OCI-LY7 (cell line): Measurements from ENCODE around the gene SCGB1D1. TPM values are rescaled to one million over a fixed set of nuclear protein-coding genes. Genes with fewer than 3 reads are reported as not detected.

Experiments used
- BruUV-seq: library from RNA; stranded (reverse); fragments of 400-500 nt; replicated peaks from 2 replicates; lab custom pipeline; 2021; lab: Mats Ljungman, UMichigan
- CTCF ChIA-PET: fragments of 300-600 bp; sonication (Branson Sonifier 250); formaldehyde crosslinking; loops from one replicate; lab custom pipeline; 2022; ENCODE audit warnings: antibody characterized with exemption; ENCODE audit not compliant: unreplicated experiment; lab: Charles Lee
- POLR2A ChIA-PET: fragments of 300-600 bp; sonication (Branson Sonifier 250); formaldehyde crosslinking; loops from one replicate; lab custom pipeline; 2022; ENCODE audit warnings: antibody characterized with exemption; lab: Charles Lee
- DNase-seq: peaks from one replicate; pipeline ENCODE4 v3.0.0-alpha.2; 2015; ENCODE audit warnings: low spot score
- H2AFZ ChIP-seq: fragments of 200-600 bp; sonication (generic), shearing (Covaris generic); 2 replicates; pipeline ENCODE4 v1.6.1; 2014; ENCODE audit warnings: mild to moderate bottlenecking, antibody characterized with exemption, low read length, moderate library complexity
- H3K27ac ChIP-seq: fragments of 200-600 bp; sonication (generic); 2 replicates; pipeline ENCODE4 v1.5.1; 2014; ENCODE audit warnings: mixed run types, low read depth, mild to moderate bottlenecking, moderate library complexity, low read length, inconsistent platforms; ENCODE audit not compliant: poor library complexity, severe bottlenecking
- H3K36me3 ChIP-seq: fragments of 200-600 bp; sonication (generic); 2 replicates; pipeline ENCODE4 v1.6.1; 2014; ENCODE audit warnings: mild to moderate bottlenecking, antibody characterized with exemption, low read length, moderate library complexity, mixed read lengths; ENCODE audit not compliant: insufficient read depth
- H3K4me1 ChIP-seq: fragments of 200-600 bp; sonication (generic); 2 replicates; pipeline ENCODE4 v1.5.1; 2014; ENCODE audit warnings: mild to moderate bottlenecking, low read length; ENCODE audit not compliant: insufficient read depth, poor library complexity, severe bottlenecking
- H3K4me2 ChIP-seq: fragments of 200-600 bp; sonication (generic); 2 replicates; pipeline ENCODE4 v1.6.1; 2014; ENCODE audit warnings: mild to moderate bottlenecking, low read length
- H3K4me3 ChIP-seq: fragments of 200-600 bp; sonication (generic); 2 replicates; pipeline ENCODE4 v1.5.1; 2014; ENCODE audit warnings: mild to moderate bottlenecking, low read depth, low read length; ENCODE audit not compliant: poor library complexity, severe bottlenecking
- H3K79me2 ChIP-seq: fragments of 200-600 bp; sonication (generic); 2 replicates; pipeline ENCODE4 v1.6.1; 2016; ENCODE audit warnings: low read depth, mild to moderate bottlenecking, low read length, moderate library complexity, mixed read lengths; ENCODE audit not compliant: insufficient read depth
- H3K9me2 ChIP-seq: fragments of 200-600 bp; sonication (generic); 2 replicates; pipeline ENCODE4 v1.6.1; 2016; ENCODE audit warnings: mild to moderate bottlenecking, low read length, mixed read lengths; ENCODE audit not compliant: insufficient read depth
- H3K9me3 ChIP-seq: fragments of 200-600 bp; sonication (generic); 2 replicates; pipeline ENCODE4 v1.6.1; 2014; ENCODE audit warnings: mild to moderate bottlenecking, mixed run types, low read length, mixed read lengths
- H4K20me1 ChIP-seq: fragments of 200-600 bp; sonication (generic); 2 replicates; pipeline ENCODE4 v1.6.1; 2014; ENCODE audit warnings: mild to moderate bottlenecking, antibody characterized with exemption, low read length, moderate library complexity, mixed read lengths; ENCODE audit not compliant: insufficient read depth
- CTCF ChIP-seq: fragments of 200-600 bp; sonication (generic); conservative IDR thresholded peaks from 2 replicates; pipeline ENCODE4 v1.5.1; 2014; ENCODE audit warnings: mild to moderate bottlenecking, antibody characterized with exemption, low read length, moderate library complexity, mixed read lengths
- EZH2phosphoT487 ChIP-seq: fragments of 200-600 bp; sonication (generic); IDR thresholded peaks from 2 replicates; pipeline ENCODE4 v1.6.1; 2018; ENCODE audit warnings: low read depth, borderline replicate concordance, mild to moderate bottlenecking, mixed run types, antibody characterized with exemption, low read length, moderate library complexity, mixed read lengths
- intact Hi-C: fragments of 100-400 bp; cut with micrococcal nuclease; formaldehyde crosslinking; loops from one replicate; pipeline ENCODE4 v1.10.0; 2022; ENCODE audit not compliant: unreplicated experiment
- total RNA-seq, 2 experiments: library from RNA; depleted of rRNA in 1 of 2; stranded (reverse); fragments of >200 nt in 1 of 2; shearing (Covaris generic) in 1 of 2; gene quantifications; 2 replicates each; pipeline ENCODE4 v1.2.3, GENCODE V29; 2014 to 2022

Gene SCGB1D1
- total RNA-seq, 2 experiments from 2014 or later = not detected

GRCh38 chr11:62150887-62151736, 38.9 kb upstream of the SCGB1D1 start:
- Histone ChIP-seq H3K4me2 (no peak overlapping the region), H3K4me1 (no peaks in the 10 kb centered on the region), H3K4me3 (no peak overlapping the region), H3K27ac (no peak overlapping the region), H3K79me2 (no peaks in the 10 kb centered on the region), H3K9me2 (no peaks in the 10 kb centered on the region), H3K36me3 (peaks cover 77% of the 10 kb centered on the region), H4K20me1 (no peaks in the 10 kb centered on the region; the same call in 1 of the 2 replicates), H3K9me3 (no peaks in the 10 kb centered on the region), H2AFZ (no peak overlapping the region)
- POLR2A ChIA-PET = no interaction called here
- TF ChIP-seq CTCF (no peak), EZH2phosphoT487 (no peak)
- no peak for DNase-seq
- CTCF ChIA-PET = interaction anchor here (0.7 kb wide), 1 partner anchor 252 kb away, joined by 3 read pairs; no protein-coding TSS in a partner anchor
- no TSS peak for BruUV-seq
- intact Hi-C loops = no loop called here

GRCh38 chr11:62151737-62152102, 38.3 kb upstream of the SCGB1D1 start:
- POLR2A ChIA-PET = no interaction called here

More at GRCh38 chr11:62151737-62152102, 38.3 kb upstream of the SCGB1D1 start:
- Histone ChIP-seq H3K36me3 (peaks cover 71% of the 10 kb centered on the region), H3K4me2 (no peak overlapping the region), H3K9me2 (no peaks in the 10 kb centered on the region), H3K4me1 (no peaks in the 10 kb centered on the region), H3K79me2 (no peaks in the 10 kb centered on the region), H2AFZ (no peak overlapping the region), H4K20me1 (no peaks in the 10 kb centered on the region; the same call in 1 of the 2 replicates), H3K9me3 (no peaks in the 10 kb centered on the region), H3K4me3 (no peak overlapping the region), H3K27ac (no peak overlapping the region)
- CTCF ChIA-PET = no interaction called here
- no peak for DNase-seq
- TF ChIP-seq CTCF = no peak
- no peak for TF ChIP-seq EZH2phosphoT487
- no TSS peak for BruUV-seq
- intact Hi-C loops = no loop called here
